Activated naive CD8-positive, alpha-beta T cell treated with anti-CD3 and anti-CD28 coated beads, Interleukin-2, amount 50 U/mL, for 24 hours (primary cell): ENCODE results near the gene SP140L.
A peak's percentile ranks its signal among the peaks of the same experiment; 100 is the strongest.
"Not testable (repeated sequence)": the region's sequence is repeated elsewhere in the genome, so short reads cannot be mapped to it uniquely, and the experiment has no call there.

Source experiments
- ATAC-seq: fragments of 150-1000 bp; cut with Tn5 transposase; one replicate; pipeline ENCODE4 v1.10.0; 2021
- DNase-seq: peaks from one replicate; pipeline ENCODE4 v3.0.0; 2021
- H3K27ac Mint-ChIP-seq: one replicate; pipeline ENCODE4 v1.8.0; 2021; ENCODE audit warnings: mild to moderate bottlenecking, mixed read lengths
- H3K27me3 Mint-ChIP-seq: one replicate; pipeline ENCODE4 v1.8.0; 2021; ENCODE audit warnings: mixed read lengths
- H3K36me3 Mint-ChIP-seq: one replicate; pipeline ENCODE4 v1.8.0; 2021; ENCODE audit warnings: low read depth, mixed read lengths
- H3K4me1 Mint-ChIP-seq: one replicate; pipeline ENCODE4 v1.8.0; 2021; ENCODE audit warnings: mixed read lengths
- H3K4me3 Mint-ChIP-seq: one replicate; pipeline ENCODE4 v1.8.0; 2021; ENCODE audit warnings: mild to moderate bottlenecking, moderate library complexity, mixed read lengths
- H3K9me3 Mint-ChIP-seq: one replicate; pipeline ENCODE4 v1.8.0; 2021; ENCODE audit warnings: mixed read lengths

SP140L gene

GRCh38 chr2:230435431-230435830 is 108.4 kb downstream of the SP140L start:
- Mint-ChIP-seq H3K27me3 (no peaks in the 10 kb centered on the region), H3K27ac (peak overlapping the region; percentile 60), H3K36me3 (peaks cover 77% of the 10 kb centered on the region), H3K4me3 (no peak overlapping the region), H3K9me3 (peaks cover 16% of the 10 kb centered on the region), H3K4me1 (peaks cover 59% of the 10 kb centered on the region)
- ATAC-seq: no peak
- no peak for DNase-seq

GRCh38 chr2:230439121-230439520 is 112.1 kb downstream of the SP140L start:
- Mint-ChIP-seq H3K9me3 (peaks cover 16% of the 10 kb centered on the region), H3K27ac (peak overlapping the region; percentile 94), H3K36me3 (peaks cover 70% of the 10 kb centered on the region), H3K4me3 (peak overlapping the region; percentile 73), H3K4me1 (peaks cover 70% of the 10 kb centered on the region)
- not testable (repeated sequence) for ATAC-seq, H3K27me3 Mint-ChIP-seq, DNase-seq

DNA sequence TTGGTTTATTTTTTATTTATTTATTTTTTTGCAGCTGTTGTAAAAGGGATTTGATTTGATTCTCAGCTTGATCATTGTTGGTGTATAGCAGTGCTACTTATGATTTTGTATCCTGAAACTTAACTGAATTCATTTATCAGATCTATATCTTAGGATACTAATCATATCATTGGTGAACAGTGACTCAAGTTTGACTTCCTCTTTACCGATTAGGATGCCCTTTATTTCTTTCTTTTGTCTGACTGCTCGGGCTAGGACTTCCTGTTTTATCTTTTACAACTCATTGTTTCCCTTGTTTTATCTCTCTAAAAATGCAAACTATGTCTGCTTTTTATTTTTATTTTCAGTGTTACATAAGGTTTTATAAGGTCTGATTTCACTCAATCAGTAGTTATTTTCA is 112.6 kb downstream of the SP140L start:
- peak overlapping the region; percentile 73 for H3K4me3 Mint-ChIP-seq
- no peaks in the 10 kb centered on the region for H3K27me3 Mint-ChIP-seq
- H3K4me1 Mint-ChIP-seq: peaks cover 70% of the 10 kb centered on the region
- H3K27ac Mint-ChIP-seq: peak overlapping the region; percentile 94
- peaks cover 70% of the 10 kb centered on the region for H3K36me3 Mint-ChIP-seq
- DNase-seq (no peak), ATAC-seq (peak; percentile 65)
- peaks cover 16% of the 10 kb centered on the region for H3K9me3 Mint-ChIP-seq

DNA sequence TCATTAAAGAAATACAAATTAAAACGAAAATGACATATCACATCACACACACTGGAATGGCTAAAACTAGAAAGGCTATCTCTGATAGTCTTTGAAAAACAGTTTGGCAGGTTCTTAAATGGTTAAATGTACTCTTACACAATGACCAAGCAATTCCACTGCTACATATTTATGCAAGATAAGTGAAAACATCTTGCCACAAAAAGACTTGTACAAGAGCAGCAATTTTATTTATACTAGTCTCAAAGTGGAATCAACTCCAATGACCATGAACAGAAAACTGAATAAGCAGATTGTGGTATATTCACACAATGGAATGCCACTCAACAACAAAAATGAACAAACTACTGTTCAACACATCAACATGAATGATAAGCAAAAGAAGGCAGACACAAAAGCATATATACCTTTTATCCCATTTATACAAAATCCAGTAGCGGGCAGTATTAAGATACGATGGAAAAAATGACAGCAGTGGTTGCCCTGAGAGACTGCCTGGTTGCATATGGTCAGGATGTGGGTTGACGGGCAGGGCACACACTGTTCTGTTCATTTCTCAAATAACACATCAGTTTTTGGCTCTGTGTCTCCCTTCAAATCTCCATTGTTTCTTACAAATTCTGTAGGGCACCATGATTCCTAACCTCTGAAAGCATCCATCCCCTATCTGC is 114.4 kb downstream of the SP140L start:
- H3K4me1 Mint-ChIP-seq: peaks cover 67% of the 10 kb centered on the region
- H3K36me3 Mint-ChIP-seq: peaks cover 64% of the 10 kb centered on the region
- H3K27ac Mint-ChIP-seq: peak overlapping the region; percentile 90
- ATAC-seq (peak; percentile 88), DNase-seq (peak; percentile 50)
- H3K27me3 Mint-ChIP-seq: no peaks in the 10 kb centered on the region
- H3K9me3 Mint-ChIP-seq: peaks cover 10% of the 10 kb centered on the region
- H3K4me3 Mint-ChIP-seq: peak overlapping the region; percentile 50

DNA sequence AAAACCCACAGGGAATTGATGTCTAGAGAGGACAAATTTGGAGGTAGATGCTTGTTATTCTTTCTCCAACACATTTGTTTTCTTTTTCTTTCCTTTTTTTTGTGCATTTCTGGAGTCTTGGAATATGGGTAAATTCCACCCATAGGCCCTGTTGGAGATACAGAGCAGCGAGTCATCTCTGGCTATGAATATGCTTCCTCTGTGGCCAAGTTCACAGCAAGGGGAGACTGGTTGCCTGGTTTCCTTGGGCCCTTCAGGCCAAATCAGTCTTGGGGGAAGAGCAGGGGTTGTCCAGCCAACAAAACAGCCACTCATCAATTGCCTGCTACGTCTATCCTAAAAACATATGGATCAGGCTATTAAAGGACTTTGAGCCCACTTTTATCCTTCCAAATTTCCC is 116.5 kb downstream of the SP140L start:
- Mint-ChIP-seq H3K9me3 (peaks cover 8% of the 10 kb centered on the region), H3K4me1 (peaks cover 89% of the 10 kb centered on the region), H3K27me3 (no peaks in the 10 kb centered on the region), H3K4me3 (no peak overlapping the region), H3K36me3 (peaks cover 64% of the 10 kb centered on the region), H3K27ac (peak overlapping the region; percentile 61)
- DNase-seq: no peak
- no peak for ATAC-seq

DNA sequence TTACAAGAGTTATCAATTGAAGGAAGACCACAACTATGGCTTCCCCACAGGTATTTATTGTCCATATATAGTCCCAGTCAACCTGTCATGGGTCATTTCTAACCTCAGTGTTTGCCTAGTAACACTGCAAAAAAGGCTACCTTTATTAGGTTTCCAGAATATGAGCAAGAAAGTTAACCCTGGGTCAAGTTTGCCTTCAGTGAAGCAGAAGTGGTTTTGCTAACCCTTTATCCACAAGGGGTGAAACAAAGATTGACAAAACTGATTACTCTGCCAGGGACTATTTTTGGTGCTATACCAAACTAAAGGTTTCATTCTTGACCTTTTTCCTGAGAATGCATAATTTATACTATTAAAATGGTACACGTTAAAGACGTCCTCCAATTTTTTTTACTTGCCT is 117.8 kb downstream of the SP140L start:
- ATAC-seq: no peak
- Mint-ChIP-seq H3K27ac (peak overlapping the region; percentile 9), H3K27me3 (no peaks in the 10 kb centered on the region), H3K9me3 (no peaks in the 10 kb centered on the region), H3K4me1 (peaks cover 89% of the 10 kb centered on the region), H3K4me3 (no peak overlapping the region), H3K36me3 (peaks cover 63% of the 10 kb centered on the region)
- no peak for DNase-seq

DNA sequence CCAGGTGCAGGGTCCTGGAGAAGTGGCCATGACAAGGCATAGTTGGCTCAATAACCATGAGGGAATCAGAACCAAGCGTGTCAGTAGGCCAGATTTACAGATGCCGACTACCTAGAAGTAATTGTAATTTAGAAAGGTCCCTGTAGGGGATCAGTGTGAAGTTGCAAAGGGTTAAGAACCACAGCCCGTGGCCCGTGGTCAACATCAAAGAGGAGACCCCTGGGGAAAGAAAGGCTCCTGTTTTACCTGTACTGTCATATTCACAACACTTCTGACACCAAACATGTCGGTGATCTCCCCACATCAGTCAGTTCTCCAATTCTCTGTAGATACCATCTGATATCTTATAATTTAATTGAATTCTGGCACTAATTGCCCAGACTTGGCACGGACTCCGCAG is 120.0 kb downstream of the SP140L start:
- ATAC-seq: peak; percentile 26
- Mint-ChIP-seq H3K9me3 (no peaks in the 10 kb centered on the region), H3K4me3 (peak overlapping the region; percentile 10), H3K27me3 (no peaks in the 10 kb centered on the region), H3K27ac (peak overlapping the region; percentile 97), H3K36me3 (peaks cover 77% of the 10 kb centered on the region), H3K4me1 (peaks cover 79% of the 10 kb centered on the region)
- peak; percentile 47 for DNase-seq

DNA sequence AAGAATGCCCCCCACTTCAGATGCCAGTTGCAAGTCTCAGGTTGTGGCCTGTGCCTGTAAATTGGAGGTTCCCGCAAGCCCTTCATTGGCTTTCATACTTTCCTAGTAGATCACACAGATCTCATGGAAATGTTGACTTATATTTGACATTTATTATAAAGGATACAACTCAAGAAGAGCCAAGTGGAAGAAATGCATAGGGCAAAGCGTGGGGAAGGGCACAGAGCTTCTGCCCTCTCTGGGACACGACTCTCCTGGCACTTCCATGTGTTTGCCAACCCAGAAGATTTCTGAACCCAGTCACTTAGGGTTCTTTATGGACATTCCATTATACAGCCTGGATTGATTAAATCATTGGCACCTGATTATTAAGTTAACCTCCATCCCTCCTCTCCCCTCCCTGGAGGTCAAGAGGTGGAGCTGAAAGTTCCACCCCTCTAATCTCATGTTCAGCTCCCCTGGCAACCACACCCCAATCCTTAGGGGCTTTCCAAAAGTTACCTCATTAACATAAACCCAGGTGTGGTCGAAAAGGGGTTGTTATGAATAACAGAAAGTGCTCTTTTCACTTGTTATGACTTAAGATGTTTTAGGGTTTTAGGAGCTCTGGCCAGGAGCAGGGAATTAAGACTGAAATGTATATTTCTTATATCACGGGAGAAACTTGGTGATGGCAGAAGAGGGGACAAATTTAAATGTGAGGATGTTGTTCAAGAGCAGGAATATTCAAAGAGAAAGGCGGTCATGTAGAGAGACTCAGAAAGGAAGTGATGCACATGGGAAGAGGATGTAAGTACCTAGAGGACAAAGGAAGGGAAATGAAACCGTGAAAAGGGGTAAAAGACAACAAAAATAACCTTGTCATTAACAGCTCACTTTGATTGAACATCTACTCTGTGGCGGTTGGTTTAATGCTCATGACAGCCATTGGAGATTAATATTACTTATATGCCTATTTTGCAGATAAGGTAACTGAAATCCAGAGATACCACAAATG is 120.8 kb downstream of the SP140L start:
- peak overlapping the region; percentile 97 for H3K27ac Mint-ChIP-seq
- peak; percentile 46 for DNase-seq
- no peaks in the 10 kb centered on the region for H3K9me3 Mint-ChIP-seq
- ATAC-seq: peak; percentile 90
- H3K27me3 Mint-ChIP-seq: no peaks in the 10 kb centered on the region
- peaks cover 80% of the 10 kb centered on the region for H3K36me3 Mint-ChIP-seq
- peaks cover 76% of the 10 kb centered on the region for H3K4me1 Mint-ChIP-seq
- peak overlapping the region; percentile 79 for H3K4me3 Mint-ChIP-seq

DNA sequence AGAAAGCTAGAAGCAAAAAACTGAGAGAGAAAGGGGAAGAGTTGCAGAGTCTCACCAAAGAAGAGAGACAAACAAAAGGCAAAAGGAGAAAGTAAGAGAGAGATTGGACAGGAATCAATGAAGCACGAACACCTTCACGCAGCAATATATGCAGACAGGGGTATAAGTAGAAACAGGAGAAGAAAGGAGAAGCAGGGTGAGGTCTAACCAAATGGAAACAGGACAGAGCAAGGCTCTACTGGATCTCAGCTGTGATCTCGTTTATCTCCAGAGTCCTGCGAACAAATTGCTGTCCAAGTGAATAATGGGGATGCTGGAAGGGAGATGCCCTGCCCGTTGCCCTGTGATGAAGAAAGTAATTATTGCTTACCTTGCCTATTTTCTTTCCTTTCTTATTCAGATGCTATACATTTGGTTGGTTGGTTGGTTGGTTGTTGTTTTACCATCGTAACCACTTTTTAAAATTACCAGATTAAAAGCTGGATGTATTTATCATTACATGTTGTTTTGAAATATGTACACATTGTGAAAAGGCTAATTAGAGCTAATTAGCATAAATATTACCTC is 123.0 kb downstream of the SP140L start:
- peaks cover 83% of the 10 kb centered on the region for H3K36me3 Mint-ChIP-seq
- peaks cover 77% of the 10 kb centered on the region for H3K4me1 Mint-ChIP-seq
- peaks cover 8% of the 10 kb centered on the region for H3K9me3 Mint-ChIP-seq
- H3K27me3 Mint-ChIP-seq: no peaks in the 10 kb centered on the region
- DNase-seq (no peak), ATAC-seq (no peak)
- no peak overlapping the region for H3K4me3 Mint-ChIP-seq
- H3K27ac Mint-ChIP-seq: peak overlapping the region; percentile 97

DNA sequence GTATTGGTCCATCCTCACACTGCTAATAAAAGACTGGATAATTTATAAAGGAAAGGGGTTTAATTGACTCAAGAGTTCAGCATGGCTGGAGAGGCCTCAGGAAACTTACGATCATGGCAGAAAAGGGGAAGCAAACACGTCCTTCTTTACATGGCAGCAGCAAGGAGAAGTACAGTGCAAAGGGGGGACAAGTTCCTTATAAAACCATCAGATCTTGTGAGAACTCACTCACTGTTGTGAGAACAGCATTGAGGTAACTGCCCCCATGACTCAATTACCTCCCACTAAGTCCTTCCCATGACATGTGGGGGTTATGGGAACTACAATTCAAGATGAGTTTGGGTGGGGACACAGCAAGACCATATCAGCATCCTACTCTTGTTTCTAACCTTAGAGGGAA is 126.0 kb downstream of the SP140L start:
- peaks cover 92% of the 10 kb centered on the region for H3K36me3 Mint-ChIP-seq
- H3K27me3 Mint-ChIP-seq: no peaks in the 10 kb centered on the region
- peaks cover 77% of the 10 kb centered on the region for H3K4me1 Mint-ChIP-seq
- peaks cover 23% of the 10 kb centered on the region for H3K9me3 Mint-ChIP-seq
- H3K4me3 Mint-ChIP-seq: no peak overlapping the region
- ATAC-seq: peak; percentile 27
- no peak overlapping the region for H3K27ac Mint-ChIP-seq
- DNase-seq: no peak
